NCI-H2196 treated with DMSO at 0.1 percent for 48 hours (cell line): ENCODE measurements around the gene AGPAT1.
A peak's percentile ranks its signal among the peaks of the same experiment; 100 is the strongest.

Source experiments
- DNase-seq: peaks from one replicate; lab custom pipeline; 2025; ENCODE audit not compliant: unreplicated experiment; lab: John Stamatoyannopoulos, UW

The AGPAT1 gene

DNA sequence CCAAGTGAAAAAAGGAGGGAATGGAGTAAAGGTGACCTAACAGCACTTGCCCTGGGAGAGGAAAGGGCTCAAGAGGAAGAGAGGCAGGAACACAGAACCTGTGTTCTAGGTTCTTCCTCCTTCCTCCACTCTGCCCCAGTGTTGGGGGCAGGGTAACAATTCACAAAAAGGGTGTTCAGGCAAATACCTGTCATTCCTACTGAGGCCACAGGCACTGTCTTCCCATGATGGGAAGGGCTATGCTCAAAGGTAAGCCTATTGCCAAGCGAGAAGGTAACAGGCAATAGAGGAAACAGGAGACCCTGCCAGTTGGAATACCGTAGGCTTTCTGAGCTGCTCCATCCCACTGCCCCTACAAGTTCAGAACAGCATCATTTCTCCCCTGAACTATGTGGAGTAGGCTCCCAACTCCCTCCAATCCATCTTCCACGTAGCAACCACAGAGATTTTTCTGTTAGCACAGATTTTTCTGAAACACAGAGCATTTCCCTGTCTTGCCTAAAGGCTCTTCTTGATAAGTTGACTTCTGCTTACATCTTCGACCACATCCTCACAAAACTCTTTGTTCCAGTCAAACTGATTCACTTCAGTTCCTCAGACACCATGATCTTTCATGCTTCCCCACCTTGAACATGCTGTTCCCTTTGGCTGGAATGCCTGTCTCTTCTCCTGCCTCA is 2.7 kb downstream of the AGPAT1 start:
- DNase-seq = no peak

DNA sequence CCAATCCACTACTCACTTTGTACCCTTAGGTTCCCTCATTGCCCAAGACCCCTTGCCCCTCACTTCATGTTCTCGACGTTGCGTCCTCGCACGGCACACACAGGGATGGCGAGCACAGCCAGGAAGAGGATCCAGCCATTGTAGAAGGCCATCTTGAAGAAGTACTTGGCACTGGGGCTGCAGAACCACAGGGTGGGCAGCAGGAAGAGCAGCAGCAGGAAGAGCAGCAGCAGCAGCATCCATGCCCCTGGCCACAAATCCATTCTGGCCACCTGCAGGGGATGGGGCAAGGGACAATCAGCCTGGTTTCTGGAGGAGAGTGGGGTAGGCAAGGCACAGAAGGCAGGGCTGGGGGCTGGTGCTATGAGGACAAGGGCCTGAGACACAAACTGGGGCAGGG is 4.7 kb downstream of the AGPAT1 start:
- DNase-seq = no peak

DNA sequence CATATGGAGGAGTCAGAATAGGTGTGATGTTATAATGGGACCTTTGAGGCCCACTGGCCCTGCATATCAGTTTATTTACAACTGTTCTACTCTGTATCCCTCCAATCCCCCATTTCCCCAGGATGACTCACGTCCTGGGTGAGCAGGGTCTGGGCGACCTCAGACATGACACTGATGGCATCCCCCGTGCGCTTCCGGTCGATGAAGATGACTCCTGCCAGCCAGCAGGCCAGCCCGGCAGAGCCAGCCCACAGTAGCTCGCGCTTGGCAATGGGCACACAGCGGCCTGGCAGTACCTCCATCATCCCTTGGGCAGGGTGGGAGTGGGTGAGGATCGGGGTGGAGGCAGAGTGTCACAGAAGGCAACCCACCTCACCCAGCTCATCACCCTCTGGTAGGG is 5.6 kb downstream of the AGPAT1 start:
- DNase-seq = no peak

DNA sequence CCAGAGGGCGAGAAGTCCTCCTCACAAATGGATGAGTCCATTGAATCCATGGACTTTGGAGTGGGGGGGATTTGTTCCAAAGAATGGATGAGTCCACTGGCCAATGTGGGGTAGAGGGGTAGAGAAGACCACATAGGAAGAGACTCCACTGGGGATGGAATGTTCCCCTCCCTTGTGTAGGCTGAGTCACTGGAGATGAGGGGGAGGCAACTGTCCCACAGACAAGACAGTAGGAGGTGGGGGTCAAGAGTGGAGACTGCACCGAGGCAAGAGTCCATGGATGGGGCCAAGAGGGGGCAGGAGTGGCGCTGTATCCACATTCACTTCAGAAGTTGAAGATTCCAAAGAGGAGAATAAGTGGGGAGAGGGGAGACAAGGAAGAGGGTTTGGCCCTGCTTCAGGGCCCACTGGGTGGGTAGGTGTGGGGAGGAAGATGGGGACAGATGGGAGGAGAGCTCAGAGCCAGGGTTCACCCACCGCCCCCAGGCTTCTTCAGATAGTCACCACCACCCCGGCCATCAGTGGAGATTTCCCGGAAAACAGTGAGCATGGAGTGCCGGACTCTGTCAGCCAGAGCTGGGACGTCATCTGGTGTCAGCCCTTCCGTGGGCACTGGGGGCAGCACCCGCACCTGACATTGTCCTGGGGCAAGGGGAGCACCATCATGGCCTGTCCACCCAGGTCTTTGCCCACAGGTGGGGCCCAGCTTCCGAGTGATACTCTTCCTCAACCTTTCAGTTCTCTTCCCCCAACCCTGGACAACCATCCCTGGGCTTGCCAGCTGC is 6.9 kb downstream of the AGPAT1 start:
- DNase-seq = no peak

DNA sequence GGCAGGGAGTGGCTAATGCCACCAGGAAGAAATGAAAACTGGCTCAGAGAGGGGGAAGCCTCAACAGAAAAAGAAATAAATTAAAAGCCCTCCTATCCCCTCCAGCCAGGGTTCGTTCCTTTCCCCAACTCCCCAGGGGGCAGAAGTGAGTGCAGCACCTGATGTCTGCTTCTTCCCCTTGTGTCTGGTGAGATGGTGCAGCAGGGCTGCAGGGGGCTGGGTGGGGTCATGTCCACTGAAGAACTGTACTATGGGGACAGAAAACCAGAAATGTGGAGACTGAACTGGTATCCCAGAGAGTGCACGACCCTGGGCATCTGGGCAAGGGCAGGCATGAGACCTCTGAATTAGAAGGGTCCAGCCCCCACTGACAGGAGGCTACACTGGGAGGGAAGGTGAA is 7.5 kb downstream of the AGPAT1 start:
- no peak for DNase-seq

DNA sequence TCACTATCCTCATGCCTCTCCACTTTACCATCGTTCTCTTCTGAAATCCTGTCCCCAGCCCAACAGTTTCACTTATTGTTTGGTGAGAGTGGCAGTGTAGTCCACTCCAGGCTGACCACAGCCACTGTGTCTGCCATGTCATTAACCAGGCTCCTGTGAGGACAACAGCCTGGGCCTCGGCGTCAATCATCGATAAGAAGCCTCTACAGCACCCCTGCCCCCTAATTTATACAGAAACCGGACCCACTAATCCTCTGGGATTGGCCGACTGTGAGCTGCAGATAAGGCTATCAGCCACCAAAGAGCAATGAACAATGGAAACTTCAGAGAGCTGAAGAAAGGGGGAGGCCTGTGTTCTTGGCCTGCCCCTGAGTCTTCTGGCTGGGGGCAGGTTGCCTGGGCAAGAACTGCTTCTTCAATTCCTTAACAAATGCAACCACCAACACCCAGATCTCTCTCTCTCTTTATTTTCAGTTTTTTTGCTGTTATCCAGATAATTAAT is 8.1 kb downstream of the AGPAT1 start:
- DNase-seq = no peak

DNA sequence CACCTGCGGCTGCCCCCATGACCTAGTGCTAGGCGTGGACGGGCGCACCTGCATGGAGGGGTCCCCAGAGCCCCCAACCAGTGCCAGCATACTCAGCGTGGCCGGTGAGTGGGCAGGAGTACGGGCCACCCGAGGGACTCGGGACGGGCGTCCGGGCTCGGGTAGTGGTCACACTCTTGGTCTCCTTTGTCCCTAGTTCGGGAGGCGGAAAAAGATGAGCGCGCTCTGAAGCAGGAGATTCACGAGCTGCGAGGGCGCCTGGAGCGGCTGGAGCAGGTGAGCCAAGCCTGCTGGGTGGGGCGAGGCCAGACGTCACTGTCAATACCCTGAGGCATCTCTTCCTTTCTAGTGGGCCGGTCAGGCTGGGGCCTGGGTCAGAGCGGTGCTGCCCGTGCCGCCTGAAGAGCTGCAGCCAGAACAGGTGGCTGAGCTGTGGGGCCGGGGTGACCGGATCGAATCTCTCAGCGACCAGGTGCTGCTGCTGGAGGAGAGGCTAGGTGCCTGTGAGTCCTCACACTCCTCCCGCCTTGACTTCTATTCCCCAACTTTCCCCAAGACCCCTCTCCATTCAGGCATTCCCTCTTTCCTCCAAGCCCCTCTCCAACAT is 8.6 kb downstream of the AGPAT1 start:
- DNase-seq = no peak

DNA sequence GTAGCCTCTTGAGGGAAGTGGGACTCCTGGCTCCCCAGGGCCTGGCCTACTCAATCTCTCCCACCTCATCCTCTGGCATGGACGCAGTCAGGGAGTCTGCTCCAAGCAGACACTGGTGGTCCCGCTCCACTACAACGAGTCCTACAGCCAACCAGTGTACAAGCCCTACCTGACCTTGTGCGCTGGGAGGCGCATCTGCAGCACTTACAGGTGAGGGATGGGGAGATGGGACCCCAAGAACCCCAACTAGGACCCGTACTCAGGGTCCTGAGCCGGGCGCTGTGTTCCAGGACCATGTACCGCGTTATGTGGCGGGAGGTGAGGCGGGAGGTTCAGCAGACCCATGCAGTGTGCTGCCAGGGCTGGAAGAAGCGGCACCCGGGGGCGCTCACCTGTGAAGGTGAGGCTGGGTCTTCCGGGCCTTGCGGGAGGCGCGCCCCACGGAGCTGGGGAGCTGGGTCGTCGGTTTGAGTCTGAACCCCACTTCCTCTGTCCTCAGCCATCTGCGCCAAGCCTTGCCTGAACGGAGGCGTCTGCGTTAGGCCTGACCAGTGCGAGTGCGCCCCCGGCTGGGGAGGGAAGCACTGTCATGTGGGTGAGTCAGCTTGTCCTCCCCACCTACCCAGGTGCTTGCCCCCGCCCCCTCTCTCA is 9.3 kb downstream of the AGPAT1 start:
- no peak for DNase-seq

DNA sequence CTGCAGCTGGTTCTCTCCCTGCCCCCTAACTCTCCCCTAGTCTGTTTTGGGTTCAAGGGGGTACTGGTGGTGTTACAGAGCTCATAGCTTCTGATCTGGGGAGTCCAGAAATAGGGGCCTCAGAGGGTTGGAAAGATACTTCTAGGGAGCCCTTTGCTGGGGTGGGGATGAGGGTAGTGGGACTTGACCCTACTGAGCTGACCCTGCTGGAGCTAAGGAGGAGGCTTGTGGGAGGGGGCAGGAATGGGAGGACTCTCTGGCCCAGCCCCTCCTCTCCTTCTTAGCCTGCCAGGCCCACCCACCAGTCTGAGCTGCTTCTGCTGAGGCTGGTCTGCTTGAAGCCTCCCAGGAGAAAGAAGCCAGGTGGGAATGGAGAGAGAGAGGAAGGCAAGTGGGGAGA is 11.6 kb downstream of the AGPAT1 start, which contains the start of gene EGFL8:
EGFL8 (plus strand) TSS at position 301 of the 400 bp plus-strand sequence. CDS start 1,571 bp downstream, outside the sequence.
- no peak for DNase-seq

DNA sequence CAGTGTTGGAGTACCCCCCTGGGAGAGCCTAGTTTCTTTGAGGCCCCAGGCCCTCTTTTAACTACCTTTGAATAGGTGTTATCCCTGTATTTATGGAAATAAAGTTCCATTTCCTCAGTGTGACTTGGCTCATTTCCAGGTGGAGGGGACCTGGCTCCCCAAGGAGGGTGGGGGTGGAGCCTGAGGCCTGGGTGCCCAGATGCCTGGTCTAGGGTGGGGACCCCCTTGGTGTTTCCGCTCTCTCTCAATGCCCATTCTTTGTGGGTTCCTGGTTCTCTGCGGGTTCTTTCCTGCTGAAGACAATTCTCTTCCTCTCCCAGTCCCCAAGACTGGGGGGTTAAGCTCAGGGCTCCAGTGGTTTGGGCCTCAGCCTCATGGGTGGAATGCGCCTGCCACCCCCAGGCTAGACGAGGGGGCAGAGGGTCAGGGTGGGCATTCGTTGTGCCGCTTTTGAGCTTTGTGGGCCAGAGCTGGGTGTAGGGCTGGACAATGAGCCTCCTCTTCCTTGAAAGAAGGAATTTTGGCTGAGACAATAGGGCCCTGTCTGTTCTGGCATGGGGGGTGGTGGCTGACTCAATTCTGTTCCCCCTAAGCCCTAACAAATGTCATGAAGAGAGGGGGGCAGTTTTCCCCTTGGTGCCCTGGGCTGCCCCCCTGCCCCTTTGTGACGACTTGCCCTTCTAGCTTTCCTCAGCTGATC is 12.2 kb downstream of the AGPAT1 start:
- no peak for DNase-seq

DNA sequence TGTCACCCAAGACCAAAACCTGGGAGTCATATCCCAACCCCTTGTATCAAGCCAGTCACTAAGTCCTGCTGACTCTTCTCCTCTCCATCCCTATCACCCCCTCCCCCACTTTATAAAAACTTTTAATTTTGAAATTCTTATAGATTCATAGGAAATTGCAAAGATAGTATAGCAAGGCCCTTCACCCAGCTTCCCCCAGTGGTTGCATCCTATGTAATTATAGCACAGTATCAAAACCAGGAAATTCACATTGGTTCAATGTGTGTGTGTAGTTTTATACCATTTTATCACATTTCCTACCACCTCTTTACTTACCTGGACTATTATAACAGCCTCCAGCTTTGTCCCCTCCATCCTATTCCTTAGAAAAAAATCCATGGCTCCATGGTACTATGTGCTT is 17.8 kb downstream of the AGPAT1 start:
- no peak for DNase-seq

DNA sequence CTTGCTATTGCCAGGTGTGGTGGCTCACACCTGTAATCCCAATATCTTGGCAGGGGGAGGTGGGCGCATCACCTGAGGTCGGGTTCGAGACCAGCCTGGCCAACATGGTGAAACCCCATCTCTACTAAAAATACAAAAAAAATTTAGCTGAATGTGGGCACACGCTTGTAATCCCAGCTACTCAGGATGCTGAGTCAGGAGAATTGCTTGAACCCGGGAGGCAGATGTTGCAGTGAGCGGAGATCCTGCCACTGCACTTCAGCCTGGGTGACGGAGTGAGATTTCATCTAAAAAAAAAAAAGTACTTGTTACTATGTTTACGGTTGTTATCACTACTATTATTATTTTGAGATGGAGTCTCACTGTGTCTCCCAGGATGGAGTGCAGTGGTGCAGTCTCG is 19.0 kb downstream of the AGPAT1 start:
- no peak for DNase-seq

DNA sequence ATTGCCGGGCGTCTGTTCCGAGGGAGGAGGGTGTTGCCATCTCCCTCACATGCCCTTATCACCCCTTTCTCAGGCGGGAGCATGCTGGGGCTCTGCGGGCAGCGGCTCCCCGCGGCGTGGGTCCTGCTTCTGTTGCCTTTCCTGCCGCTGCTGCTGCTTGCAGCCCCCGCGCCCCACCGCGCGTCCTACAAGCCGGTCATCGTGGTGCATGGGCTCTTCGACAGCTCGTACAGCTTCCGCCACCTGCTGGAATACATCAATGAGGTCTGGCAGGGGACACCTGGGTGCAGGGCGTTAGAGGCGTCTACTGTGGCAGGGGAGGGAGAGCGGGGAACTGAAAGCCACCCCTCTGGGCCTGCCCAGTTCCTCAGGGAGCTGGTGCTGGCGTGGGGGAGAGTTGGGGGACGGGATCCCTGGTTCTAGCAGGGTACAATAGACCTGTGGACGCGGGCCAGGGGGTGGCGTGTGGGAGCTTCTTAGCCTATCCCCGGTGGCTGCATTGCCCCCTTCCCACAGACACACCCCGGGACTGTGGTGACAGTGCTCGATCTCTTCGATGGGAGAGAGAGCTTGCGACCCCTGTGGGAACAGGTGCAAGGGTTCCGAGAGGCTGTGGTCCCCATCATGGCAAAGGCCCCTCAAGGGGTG is 21.2 kb downstream of the AGPAT1 start:
- peak; percentile 64 for DNase-seq

DNA sequence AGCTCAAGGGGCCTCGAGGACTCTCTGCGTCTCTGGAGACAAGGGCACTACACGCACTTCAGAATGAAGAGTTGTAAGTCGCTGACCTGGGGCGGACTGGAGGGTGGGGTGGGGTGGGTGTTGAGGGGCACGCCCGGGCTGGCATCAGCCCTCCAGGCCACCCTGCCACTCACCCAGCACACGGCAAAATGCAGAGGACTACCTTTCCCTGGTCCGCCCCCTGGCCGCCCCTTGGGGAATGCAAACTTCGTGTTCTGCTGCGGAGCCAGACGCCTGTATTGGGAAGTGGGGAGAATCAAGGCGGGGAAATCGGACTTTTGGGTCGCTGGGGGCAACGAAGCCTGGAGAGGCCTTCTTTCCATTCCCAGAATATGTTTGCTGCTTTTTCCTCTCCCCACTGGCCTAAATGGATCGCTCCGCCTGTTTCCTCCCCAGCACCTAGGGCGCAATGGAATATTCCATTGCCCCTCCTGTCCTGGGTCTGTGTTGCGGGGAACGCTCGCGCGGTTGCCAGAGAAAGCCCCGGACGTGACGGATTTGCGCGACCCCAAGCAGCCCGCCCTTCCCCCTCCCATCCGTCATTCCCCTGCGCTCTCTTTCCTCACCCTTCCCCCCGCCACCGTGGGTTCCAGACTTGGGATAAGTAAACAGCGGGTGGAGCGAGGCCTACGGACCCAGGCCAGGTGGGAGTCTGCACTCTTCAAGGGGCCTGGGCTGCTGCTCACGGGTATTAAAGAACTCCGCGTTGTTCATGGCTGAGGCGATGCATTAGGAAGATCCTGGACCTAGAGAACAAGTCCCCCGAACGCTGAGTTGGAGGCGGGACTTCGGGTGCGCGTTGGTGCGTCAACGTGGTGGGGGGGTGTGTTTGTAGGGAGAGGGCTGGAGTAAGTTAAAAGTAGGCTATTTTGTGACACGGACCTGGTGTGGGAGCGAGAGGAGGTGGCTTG is 22.0 kb downstream of the AGPAT1 start, which contains the start of gene PPT2:
PPT2 (plus strand) TSS at position 578 of the 950 bp plus-strand sequence. CDS start 454 bp downstream, outside the sequence.
- peak; percentile 77 for DNase-seq

DNA sequence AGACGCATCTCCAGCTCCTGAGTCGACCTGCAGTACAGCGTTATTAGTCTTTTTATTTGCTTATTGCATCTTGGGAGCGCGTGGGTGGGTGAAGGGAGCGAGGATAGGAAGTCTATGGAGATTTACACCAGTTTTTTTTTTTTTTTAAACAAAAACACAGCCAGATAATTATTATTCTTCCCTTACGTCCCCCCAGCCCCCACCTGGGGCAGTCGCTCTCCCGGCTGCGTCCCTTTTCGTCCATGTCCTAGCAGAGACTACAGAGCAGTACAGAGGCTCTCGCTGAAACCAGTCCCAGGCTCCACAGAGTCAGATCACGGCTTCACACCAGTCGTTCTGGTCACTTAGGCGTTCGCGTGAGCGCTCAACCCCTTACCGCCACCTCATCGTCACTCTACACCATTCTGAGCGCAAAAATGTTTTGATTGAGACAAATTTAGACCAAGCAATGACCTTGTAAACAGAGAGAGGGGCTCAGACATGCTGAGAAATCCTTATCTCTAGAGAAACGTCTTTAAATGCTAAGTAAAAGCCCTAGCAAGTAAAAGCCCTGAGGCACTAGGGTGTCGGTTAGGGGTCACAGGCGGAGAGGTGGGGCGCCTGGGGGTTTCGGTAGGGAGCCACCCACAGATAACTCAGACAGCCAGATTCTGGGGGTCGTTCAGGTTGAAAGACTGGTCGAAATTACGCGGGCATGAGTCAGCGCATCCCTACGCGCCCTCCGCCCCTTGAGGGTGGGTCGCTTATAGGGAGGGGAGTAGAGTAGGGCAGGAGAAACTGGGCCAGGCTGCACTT is 22.9 kb downstream of the AGPAT1 start:
- no peak for DNase-seq

DNA sequence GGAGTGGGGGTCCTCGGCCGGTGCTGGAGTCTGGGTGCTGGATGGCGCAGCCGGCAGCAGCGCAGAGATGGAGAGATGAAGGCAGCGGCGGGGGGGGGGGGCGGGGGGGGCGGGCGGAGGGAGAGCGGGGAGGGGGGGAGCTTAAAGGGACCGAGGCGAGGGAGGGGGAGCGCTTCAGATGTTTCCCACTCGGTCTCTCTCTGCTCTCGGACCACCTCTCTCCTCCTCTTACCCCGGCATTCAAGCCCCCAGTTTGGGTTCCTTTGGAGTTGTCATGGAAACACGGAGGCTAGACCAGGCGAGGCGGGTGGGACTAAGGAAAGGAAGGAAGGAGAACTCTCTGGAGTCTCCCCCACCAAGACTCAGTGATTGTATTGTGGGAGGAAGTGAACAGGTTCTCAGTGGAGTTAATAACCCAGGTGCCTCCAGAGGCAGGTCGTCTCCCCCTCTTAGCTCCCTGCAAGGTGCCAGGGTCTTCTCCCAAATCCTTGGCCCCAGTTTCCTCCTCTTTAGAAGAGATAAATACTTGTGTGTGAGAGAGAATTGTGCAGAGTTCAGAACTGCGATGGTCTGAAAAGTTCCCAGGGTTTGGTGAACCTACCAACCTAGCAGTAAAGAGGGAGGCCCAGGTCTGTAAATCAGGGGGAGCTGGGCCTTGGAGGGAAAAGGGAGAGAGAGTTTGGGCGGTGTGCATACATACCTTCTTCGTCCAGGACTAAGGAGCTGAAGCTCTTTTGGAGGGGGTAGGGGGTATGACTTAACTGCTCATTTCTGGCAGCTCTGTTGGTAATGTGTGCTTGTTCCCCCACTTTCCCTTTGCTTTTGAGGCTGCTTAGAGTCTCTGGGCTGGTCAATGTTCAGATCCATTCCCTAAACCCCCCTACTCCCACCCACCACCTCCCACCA is 23.8 kb downstream of the AGPAT1 start, which contains the start of gene PRRT1:
PRRT1 (minus strand) TSS at position 77 of the 906 bp plus-strand sequence. CDS start 112 bp downstream, outside the sequence.
- DNase-seq = no peak
